GM18867 (cell line): ENCODE results near the gene BTF3L4.

ENCODE experiments used
- ATAC-seq: cut with Tn5 transposase; IDR thresholded peaks from one replicate; pipeline ENCODE4 v1.9.1; 2021; ENCODE audit warnings: mild to moderate bottlenecking, moderate library complexity; ENCODE audit not compliant: unreplicated experiment

BTF3L4 gene

DNA sequence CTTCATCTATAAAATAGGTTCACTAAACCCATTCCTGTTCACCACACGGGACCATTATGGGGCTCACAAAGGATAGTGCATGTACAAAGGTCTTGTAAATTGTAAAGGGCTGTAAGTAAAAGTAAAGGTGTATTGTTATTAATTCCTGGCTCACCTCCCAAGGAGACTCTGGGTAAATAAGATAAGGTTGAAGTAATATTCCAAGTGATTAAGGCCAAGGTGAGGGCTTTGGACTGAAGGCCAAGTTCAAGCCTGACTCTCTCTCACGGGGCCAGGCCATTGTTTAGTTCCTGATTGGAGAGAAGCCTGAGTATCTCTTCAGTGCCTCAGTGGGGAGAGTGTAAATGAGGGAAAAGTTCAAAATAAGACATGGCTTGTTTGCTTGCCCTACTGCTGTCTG, 66.3 kb downstream of the BTF3L4 start:
- no peak for ATAC-seq

GRCh38 chr1:52123622-52124021, 67.5 kb downstream of the BTF3L4 start:
- ATAC-seq, result no peak

- ATAC-seq, result no peak
Observed at GRCh38 chr1:52125736-52126359, 69.8 kb downstream of the BTF3L4 start.

DNA sequence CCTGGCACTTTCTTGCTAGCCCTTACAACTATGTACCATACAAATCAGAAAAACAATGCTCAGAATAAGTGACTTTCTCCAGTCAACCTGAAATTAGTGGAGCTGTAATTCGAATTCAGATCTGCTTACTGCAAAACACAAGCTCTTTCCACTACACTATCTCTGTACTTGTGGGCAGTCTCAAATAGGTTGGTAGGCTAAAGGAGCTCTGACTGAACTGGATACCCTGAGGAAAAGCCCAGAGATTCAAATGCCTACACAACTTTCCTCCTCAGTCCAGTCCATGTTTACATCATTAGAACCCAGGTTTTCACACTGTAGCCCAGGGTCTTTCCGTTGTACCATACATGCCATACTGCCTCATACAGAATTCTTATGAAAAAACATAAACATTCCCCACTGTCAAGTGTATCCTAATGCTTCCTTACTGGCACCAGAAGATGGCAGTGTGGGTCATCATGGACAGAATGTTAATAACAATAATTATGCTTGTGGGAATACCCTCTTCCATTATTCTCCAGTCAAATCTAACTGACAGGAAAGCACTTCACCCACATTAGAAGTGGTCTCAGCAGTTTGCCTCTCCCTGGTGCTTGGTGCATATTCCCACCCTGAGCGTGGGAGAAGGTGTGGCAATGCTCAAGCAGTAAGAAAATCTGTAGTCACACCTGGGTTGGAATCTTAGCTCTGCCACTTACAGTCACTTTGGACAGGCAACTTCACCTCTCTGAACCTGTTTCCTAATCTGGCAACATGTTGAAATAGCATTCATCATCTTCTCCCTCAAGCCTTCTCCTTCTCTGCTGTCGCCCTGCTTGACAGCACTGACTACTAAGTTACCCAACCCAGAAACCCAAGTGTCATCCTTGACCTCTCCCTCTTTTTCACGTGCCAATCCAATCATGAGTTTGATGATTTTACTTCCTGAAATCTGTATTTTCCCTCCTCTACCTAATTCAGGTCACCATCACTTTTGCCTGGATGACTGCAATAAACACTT, 71.4 kb downstream of the BTF3L4 start:
- ATAC-seq, result no peak

DNA sequence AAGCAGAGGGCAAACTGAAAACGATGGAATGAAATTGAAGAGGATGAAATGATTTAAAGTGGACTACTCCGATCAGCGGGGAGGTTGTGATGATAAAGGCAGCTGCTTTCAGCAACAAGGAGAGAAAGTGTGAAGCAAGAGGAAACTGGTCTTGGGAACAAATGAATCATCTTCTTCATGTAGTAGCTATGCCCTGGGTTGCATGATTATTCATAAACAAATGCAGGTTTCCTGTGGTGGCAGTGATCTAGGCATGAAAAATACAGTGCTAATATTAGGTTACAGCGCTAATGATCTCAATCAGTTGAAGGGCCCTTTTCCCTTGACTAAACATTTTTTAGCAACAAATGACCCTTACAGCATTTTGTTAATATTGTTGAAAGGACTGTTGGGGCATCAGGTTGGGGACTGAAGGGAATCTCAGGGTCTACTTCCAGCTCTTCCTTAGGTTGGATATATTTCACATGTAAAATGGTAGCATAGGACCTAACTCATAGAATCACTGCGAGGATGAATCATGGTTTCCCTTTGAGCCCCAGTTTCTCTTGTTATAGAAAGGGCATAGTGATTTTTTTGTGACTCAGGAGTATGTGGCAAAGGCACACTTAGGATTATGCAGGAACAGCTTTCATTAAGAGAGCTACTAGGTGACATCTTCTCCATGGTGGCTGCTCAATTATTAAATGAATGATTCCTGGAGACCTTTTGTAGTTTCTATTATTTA, 83.9 kb downstream of the BTF3L4 start:
- peak; percentile 67 for ATAC-seq
